Uterus (tissue), 4 donors: ENCODE data around the gene MBTD1. TPM values are rescaled to one million over a fixed set of nuclear protein-coding genes. Genes with fewer than 3 reads are reported as not detected.
"Not testable (repeated sequence)": the region's sequence is repeated elsewhere in the genome, so short reads cannot be mapped to it uniquely, and the experiment has no call there.

Source experiments
- DNase-seq, 2 donors: peaks; one replicate each; pipeline ENCODE4 v3.0.0-alpha.2; 2019 to 2020
- H3K27ac ChIP-seq, 2 donors: fragments of 200-600 bp; sonication (generic); 1 replicate in 1 of 2; 2 replicates in 1 of 2; pipeline ENCODE4 v1.5.1; 2016 to 2018
- H3K27me3 ChIP-seq, 2 donors: fragments of 200-600 bp; sonication (generic); one replicate each; pipeline ENCODE4 v1.5.1; 2018 to 2019; ENCODE audit warnings: control low read depth in 1 of 2
- H3K36me3 ChIP-seq, 2 donors: fragments of 200-600 bp; sonication (generic); one replicate each; pipeline ENCODE4 v1.5.1; 2019; ENCODE audit warnings: control low read depth in 1 of 2
- H3K4me1 ChIP-seq, 2 donors: fragments of 200-600 bp; sonication (generic); one replicate each; pipeline ENCODE4 v1.5.1; 2018 to 2019; ENCODE audit warnings: control low read depth in 1 of 2
- H3K4me3 ChIP-seq, 2 donors: fragments of 200-600 bp; sonication (generic); 1 replicate in 1 of 2; 2 replicates in 1 of 2; pipeline ENCODE4 v1.5.1; 2018 to 2019; ENCODE audit warnings: mild to moderate bottlenecking in 1 of 2
- H3K9me3 ChIP-seq, 2 donors: fragments of 200-600 bp; sonication (generic); one replicate each; pipeline ENCODE4 v1.5.1; 2019; ENCODE audit warnings: control low read depth in 1 of 2
- CTCF ChIP-seq, 4 experiments: fragments of 200-600 bp in 2 of 4; fragments of 450-650 bp in 2 of 4; sonication (generic) in 2 of 4; IDR thresholded peaks; one replicate each; pipeline ENCODE4 v1.5.1; 2016 to 2019; ENCODE audit warnings: antibody characterized with exemption in 4 of 4, mild to moderate bottlenecking in 2 of 4, moderate library complexity in 1 of 4
- POLR2A ChIP-seq, 2 donors: fragments of 450-650 bp; IDR thresholded peaks; one replicate each; pipeline ENCODE4 v1.6.1; 2016; ENCODE audit warnings: antibody characterized with exemption in 2 of 2, mild to moderate bottlenecking in 1 of 2, moderate library complexity in 1 of 2
- intact Hi-C: fragments of 100-400 bp; cut with DNase I; formaldehyde crosslinking; loops from one replicate; pipeline ENCODE4 v1.15.1; 2023; ENCODE audit warnings: low total_unique reads
- total RNA-seq, 4 donors: library from RNA; depleted of rRNA in 3 of 4; stranded (reverse); fragments of >200 nt in 3 of 4; gene quantifications; one replicate each; pipeline versions ENCODE4 v1.1.0 to v1.2.4, GENCODE V29; 2014 to 2023
- donor health status: DM: yes; HTN: yes; CAD: no.

The MBTD1 gene
- total RNA-seq, 4 donors from 2014 or later, result 13.6 to 60.9 (median 30.5) TPM

GRCh38 chr17:51228161-51228560 is 31.7 kb downstream of the MBTD1 start:
- TF ChIP-seq CTCF (IDR thresholded peaks at IDR 0.05) (no peak), POLR2A (IDR thresholded peaks at IDR 0.05) (no peak)
- no peaks in the 10 kb centered on the region for H3K36me3 ChIP-seq
- no peaks in the 10 kb centered on the region for H3K9me3 ChIP-seq
- no peak overlapping the region for H3K27ac ChIP-seq
- no peaks in the 10 kb centered on the region for H3K27me3 ChIP-seq
- H3K4me1 ChIP-seq, result no peaks in the 10 kb centered on the region
- intact Hi-C loops, result no loop called here
- H3K4me3 ChIP-seq, result no peak overlapping the region
- no peak for DNase-seq

- H3K27ac ChIP-seq, DNase-seq, H3K4me3 ChIP-seq, H3K4me1 ChIP-seq, H3K9me3 ChIP-seq, H3K36me3 ChIP-seq, intact Hi-C loops, H3K27me3 ChIP-seq: not testable (repeated sequence)
Observed at GRCh38 chr17:51225523-51225922, 34.3 kb downstream of the MBTD1 start.

- DNase-seq, result no peak
- peak overlapping the region in 1 of 2 donors; percentile 31 for H3K27ac ChIP-seq
- no peaks in the 10 kb centered on the region for H3K9me3 ChIP-seq
- H3K27me3 ChIP-seq, result no peaks in the 10 kb centered on the region
- no peak overlapping the region for H3K4me3 ChIP-seq
- intact Hi-C loops, result no loop called here
- no peak for TF ChIP-seq CTCF (IDR thresholded peaks at IDR 0.05)
- TF ChIP-seq POLR2A (IDR thresholded peaks at IDR 0.05), result no peak
- no peaks in the 10 kb centered on the region for H3K36me3 ChIP-seq
- no peaks in the 10 kb centered on the region for H3K4me1 ChIP-seq
Observed at GRCh38 chr17:51224402-51225262, 35.2 kb downstream of the MBTD1 start.

GRCh38 chr17:51221322-51221721 is 38.5 kb downstream of the MBTD1 start:
- Histone ChIP-seq H3K4me1 (no peaks in the 10 kb centered on the region), H3K27ac (no peak overlapping the region), H3K36me3 (no peaks in the 10 kb centered on the region), H3K9me3 (no peaks in the 10 kb centered on the region), H3K27me3 (no peaks in the 10 kb centered on the region), H3K4me3 (no peak overlapping the region)
- DNase-seq, result no peak
- TF ChIP-seq POLR2A (IDR thresholded peaks at IDR 0.05) (no peak), CTCF (IDR thresholded peaks at IDR 0.05) (no peak)
- intact Hi-C loops, result no loop called here

- no peaks in the 10 kb centered on the region for H3K4me1 ChIP-seq
- H3K9me3 ChIP-seq, result no peaks in the 10 kb centered on the region
- no peak for DNase-seq
Observed at GRCh38 chr17:51217946-51218345, 41.9 kb downstream of the MBTD1 start.

More at GRCh38 chr17:51217946-51218345, 41.9 kb downstream of the MBTD1 start:
- H3K27ac ChIP-seq, result no peak overlapping the region
- TF ChIP-seq POLR2A (IDR thresholded peaks at IDR 0.05), result no peak
- no peak for TF ChIP-seq CTCF (IDR thresholded peaks at IDR 0.05)
- H3K4me3 ChIP-seq, result no peak overlapping the region
- intact Hi-C loops, result no loop called here
- H3K36me3 ChIP-seq, result no peaks in the 10 kb centered on the region
- no peaks in the 10 kb centered on the region for H3K27me3 ChIP-seq
